NK-92 treated with Interleukin-12 subunit alpha and Interleukin-12 subunit beta, amount 100 ng/mL, for 24 hours (cell line): Measurements from ENCODE around the gene GFAP.

Experiments used
- DNase-seq: peaks from one replicate; lab custom pipeline; 2025; lab: John Stamatoyannopoulos, UW

GFAP gene

DNA sequence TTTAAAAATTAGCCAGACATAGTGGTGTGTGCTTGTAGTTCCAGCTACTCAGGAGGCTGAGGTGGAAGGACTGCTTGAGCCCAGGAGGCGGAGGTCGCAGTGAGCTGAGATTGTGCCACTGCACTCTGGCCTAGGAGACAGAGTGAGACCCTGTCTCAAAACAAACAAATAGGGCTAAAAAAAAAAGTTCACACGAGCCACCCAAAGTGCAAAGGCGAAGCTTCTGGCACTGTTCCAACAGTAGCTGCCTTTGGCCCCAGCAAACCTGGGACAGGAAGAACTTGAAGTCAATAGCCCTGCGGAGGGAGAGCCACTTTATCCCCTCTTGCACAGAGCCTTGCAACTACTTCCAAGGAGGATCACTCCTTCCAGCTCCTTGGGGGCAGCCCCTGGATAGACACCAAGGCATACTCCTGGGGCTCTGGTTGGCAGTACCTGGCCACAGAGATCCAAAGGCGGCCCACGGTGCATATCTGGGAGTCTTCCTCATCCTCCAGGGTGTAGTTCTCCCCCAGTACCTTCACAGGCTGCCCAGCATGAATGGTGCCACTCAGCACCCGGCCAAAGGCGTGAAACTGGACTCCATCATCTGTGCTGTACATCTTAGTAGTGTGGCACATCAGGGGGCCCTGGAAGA is 52.9 kb downstream of the GFAP start:
- no peak for DNase-seq

DNA sequence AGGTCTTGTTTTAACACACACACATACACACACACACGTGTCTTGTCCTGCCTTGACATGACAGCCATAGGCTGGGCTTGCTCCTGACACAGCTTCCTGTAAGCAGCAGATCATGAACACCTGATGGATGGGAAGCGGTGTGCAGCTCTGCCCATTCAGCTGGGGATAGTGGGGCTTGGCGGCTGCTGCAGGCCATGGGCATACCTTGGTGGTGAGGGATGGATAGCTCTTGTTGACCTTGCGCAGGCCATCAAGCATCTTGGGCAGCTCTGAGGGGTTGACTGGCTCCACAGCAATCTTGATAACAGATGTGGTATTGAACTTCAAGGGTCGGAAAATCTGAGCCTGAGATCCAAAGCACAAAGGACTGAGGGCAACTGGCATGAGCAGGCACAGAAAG is 55.6 kb downstream of the GFAP start:
- DNase-seq: no peak

DNA sequence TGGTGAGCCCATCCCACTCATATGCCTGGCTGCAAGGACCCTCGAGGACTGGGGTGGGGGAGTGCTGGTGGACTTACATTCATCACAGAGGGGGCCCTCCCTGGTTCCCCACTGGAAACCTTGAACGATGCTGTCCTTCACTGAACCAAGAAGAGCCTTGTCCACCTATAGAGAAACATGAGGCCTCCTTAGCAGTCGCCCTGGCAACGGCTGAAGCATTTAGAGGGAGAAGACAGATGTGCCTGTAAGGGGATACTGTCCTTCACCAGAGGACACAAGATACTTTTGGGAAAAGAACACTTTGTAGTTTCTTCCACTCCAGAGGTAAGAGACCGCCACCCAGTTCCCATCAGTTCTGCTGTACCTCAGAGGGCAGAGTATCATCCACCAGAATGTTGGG is 61.1 kb downstream of the GFAP start:
- no peak for DNase-seq
